Measurements from ENCODE around the gene DCDC2C.
"Not testable (repeated sequence)": the region's sequence is repeated elsewhere in the genome, so short reads cannot be mapped to it uniquely, and the experiment has no call there.

DCDC2C gene

GRCh38 chr2:3703236-3703756 is at the start of gene DCDC2C:
Gene DCDC2C (plus strand): TSS chr2:3703575. CDS start chr2:3703752, 177 bp downstream.
- no peak for DNase-seq

- DNase-seq = no peak
These were observed 49.4 kb upstream of the DCDC2C start for GRCh38 chr2:3654011-3654410.

- DNase-seq = no peak
These were observed 48.7 kb upstream of the DCDC2C start for GRCh38 chr2:3654531-3655225.

- DNase-seq = no peak
These were observed 47.3 kb upstream of the DCDC2C start for GRCh38 chr2:3655871-3656761.

GRCh38 chr2:3656762-3657721 is 46.3 kb upstream of the DCDC2C start:
- no peak for DNase-seq

DNA sequence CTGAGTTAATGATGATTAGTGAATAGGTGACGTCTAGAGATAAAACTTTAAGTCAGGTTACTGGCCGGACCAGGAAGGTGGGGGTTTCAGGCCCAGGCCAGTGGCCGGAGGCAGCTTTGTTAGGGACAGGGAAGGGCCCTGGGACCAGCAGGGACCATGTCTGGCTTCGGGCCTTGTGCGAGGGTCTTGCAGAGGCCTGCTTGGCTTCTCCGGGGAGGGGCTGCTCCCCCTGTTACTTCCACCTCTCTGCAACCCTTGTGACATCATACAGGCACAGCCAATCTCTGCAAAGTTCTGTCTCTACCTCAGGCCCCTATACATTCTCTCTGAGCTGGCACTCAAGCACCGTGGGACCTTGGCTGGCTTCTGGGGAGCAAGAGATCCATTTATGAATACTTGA is 45.5 kb upstream of the DCDC2C start, which contains the start of gene ALLC:
Gene ALLC (plus strand): TSS at position 320 of the 400 bp plus-strand sequence. CDS start 12,958 bp downstream, outside the sequence.
- no peak for DNase-seq

DNA sequence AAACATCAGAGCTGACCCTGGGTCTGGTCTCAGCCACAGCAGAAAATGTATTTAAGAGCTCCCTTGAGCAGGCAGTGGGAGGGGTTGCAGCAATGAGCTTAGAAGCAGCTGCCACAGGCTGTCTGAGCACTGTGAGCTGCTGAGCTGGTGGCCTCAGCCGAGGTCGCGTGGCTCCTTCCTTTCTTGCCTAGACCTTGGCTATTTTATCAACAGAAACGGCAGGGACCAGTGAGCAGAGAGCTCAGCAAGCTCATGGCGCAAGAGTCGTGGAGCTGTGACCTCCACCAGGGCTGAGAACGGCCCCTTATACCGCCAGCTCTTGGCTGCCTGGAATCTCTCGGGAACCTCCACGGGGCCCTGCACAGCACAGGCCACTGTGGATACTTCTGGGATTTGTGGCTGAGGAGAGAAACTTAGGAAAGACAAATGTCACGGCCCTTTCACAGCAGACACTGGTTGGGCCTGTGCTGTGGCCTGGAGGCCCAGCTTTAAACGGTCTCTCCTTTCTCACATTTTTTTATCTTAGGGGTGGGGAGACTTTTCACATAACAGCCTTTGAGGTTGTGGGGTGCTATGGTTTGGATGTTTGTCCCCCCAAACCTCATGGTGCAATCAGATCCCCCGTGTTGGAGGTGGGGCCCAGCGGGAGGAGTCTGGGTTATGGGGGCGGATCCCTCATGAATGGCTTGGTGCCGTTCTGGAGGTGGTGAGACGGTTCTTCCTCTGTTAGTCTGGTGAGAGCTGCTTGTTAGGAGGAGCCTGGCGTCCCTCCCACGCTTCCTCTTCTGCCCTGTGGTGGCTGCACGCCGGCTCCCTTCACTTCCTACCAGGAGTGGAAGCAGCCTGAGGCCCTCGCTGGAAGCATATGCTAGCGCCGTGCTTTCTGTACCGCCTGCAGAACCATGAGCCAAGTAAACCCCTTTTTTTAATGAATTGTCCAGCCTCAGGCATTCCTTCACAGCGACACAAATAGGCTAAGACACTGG is 43.6 kb upstream of the DCDC2C start:
- DNase-seq = no peak

DNA sequence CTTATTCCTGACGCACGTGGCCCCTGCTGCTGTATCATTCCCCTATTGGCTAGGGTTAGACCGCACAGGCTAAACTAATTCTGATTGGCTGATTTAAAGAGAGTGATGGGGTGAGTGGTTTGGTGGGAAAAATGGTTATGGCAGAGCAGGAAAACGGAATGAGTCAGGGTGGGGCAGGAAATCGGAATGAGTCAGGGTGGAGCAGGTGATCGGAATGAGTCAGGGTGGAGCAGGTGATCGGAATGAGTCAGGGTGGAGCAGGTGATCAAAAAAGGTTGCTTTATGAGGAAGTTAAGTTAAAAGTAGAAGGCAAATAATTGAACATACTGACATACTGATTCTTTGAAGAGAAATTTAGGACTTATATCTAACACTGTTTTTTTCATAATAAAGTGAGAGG is 42.7 kb upstream of the DCDC2C start:
- DNase-seq = not testable (repeated sequence)

DNA sequence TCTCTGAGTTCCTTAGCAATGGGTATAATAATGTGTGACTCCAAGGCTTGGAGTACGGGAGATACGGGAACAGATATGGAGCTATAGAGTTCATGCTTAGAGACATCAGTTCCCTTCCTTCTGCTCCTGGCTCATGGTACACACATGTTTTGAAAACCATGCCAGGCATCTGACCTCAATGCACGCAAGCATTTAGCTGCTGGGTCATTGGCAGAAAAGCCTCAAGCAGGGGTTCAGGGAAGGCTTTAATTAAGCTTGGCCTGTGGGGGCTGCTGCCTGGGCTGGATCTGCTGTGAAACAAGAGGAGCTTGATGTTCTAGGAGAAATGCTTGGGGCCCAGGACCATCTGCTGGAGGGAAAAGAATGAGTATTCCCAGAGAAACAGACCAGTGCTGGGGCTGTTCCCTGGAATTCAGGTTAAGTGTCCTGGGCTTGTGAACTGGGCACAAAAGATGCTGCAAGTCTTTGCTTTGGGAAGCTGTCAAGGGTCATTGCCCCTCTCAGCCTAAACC is 42.2 kb upstream of the DCDC2C start:
- no peak for DNase-seq

DNA sequence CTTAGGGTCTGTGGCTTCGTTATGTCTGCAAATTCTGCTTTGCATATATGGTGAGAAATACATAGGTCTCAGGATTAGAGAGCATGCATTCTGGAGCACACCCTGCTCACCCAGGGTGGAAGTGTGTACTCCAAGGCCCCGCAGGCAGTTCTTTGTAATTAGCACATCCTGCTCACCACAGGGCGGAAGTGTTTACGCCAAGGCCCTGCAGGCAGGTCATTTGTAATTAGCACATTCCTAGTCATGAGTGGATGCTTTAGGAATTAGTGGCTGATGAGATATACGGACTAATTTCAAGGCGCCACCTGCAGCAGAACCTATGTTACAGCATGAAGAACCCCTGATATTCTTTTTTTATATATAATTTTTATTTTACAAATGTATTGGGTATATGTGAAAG is 41.1 kb upstream of the DCDC2C start:
- DNase-seq = no peak

DNA sequence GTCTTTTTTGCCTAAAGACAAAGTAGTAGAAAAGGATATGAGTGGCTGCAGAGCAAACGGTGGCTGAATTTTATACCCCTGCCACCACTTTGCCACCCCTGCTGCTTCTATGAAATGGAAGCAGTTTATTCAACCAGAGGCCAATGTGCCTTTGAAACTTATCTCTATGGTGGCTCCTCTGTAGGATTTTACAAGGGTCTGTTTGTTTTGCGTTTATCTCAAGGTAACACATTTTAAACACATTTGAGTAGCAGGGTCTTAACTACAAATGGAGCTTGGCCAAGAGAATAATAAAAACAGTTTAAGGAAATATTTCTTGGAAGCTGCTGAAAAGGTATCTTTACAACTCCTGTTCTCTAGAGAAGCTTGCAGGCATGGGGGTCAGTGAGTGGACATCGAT is 39.3 kb upstream of the DCDC2C start:
- DNase-seq = no peak

DNA sequence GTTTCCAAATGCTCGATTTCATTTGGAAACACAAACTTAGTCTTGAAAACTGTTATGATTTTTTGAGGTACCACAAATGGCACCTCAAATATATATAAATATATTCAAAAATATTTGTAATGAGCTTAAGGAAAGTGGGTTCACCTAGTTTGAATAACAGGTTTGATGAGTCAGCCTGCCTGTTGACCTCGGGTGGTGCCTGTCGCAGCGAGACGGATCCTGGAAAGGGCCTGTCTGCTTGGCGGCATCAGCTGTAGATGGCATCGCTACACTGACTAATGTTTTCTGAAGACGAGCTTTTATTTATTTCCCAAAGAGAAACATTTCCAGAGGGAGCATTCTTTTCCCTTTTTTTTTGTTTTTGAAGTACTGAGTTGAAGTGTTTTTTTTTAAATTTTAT is 38.5 kb upstream of the DCDC2C start:
- DNase-seq = no peak

GRCh38 chr2:3665886-3666612 is 37.3 kb upstream of the DCDC2C start:
- no peak for DNase-seq

GRCh38 chr2:3666613-3666975 is 36.8 kb upstream of the DCDC2C start:
- DNase-seq = no peak

DNA sequence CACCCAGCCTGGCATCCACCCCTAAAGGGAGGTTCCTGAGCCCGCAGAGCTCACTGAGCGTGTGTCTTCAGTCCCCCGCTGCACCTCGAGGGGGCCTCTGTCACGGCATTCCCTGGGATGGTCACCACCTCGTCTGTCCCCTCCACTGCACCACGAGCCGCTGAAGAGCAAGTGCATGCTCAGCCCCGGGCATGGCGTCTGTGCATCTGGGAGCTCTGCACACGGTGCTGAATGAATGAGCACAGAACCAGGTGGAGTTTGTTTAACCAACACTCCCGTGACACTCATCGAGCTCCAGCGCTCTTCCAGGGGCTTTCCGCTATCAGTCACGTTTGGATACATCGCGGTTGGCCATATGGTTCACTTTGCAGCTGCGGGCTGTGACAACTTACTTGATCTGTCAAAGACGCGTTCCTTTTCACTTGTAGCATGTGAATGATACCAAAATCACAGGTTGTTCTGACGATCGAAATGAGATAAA is 36.2 kb upstream of the DCDC2C start:
- no peak for DNase-seq

GRCh38 chr2:3669656-3670055 is 33.7 kb upstream of the DCDC2C start:
- no peak for DNase-seq

- DNase-seq = no peak
These were observed 33.0 kb upstream of the DCDC2C start for GRCh38 chr2:3670376-3670775.

DNA sequence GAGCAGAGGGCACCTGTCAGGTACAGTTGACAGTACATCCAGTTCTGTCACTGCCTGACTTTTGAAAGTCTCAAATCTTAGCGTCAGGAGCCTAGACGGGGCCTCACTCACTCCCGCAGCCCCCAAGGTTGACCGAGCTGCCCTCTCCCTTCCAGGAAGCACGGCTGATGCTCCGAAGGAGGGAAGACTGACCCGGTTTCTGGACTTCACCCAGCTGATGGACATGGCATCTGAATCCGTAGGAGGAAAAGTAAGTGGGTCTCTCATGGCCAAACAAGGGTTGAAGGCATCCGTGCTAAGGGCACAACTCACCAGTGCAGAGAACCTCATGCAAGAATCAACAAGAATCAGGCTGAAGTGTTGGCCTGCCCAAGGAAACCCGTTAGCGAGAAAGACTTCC is 32.4 kb upstream of the DCDC2C start:
- DNase-seq = no peak

DNA sequence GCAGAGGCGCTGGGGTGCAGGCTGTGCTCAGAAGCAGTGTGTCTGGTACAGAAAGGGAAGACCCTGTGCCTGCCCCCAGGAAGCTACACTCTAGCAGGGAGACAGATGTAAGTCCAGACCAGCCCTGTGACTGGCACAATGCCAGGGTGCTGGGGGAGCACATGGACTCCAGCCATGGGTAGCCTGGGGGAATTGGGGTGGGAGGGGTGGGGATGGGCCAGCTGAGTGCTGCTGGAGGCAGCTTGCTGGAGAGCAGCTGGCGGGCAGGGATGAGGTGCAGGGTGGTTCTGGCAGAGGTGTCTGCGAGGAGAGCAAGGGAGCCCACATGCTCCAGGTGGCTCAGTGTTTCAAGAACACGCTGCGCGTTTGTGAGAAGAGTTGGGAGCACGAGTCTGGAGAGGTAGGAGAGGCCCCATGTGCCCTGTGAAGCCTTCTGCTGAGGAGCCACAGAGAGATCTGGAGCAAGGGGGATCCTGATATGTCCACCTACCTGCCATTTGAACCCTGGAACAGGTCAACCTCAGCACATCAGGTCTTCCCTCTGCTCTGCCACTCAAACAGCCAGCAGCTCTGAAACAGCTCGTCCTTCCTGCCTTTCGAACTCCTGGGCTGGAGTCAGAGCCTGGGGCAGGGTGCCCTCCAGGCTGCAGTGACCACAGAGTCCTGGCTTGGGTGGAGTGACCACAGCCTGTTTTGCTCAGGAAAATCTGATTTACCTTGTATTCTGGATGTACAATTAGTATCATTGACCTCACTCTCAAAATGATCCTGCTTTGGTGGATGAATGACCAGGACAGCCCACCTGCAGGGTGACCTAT is 30.3 kb upstream of the DCDC2C start:
- no peak for DNase-seq
